AG20443 (cell line): ENCODE data around the gene KRTAP5-1.

ENCODE experiments used
- DNase-seq: peaks from one replicate; pipeline ENCODE4 v3.0.0; 2012; ENCODE audit warnings: low spot score, mixed read lengths

Gene KRTAP5-1

GRCh38 chr11:1571760-1572196, 13.3 kb downstream of the KRTAP5-1 start:
- DNase-seq = no peak

- no peak for DNase-seq
Observed at GRCh38 chr11:1570896-1571759, 14.0 kb downstream of the KRTAP5-1 start.

GRCh38 chr11:1570531-1570895, 14.6 kb downstream of the KRTAP5-1 start:
- DNase-seq = no peak

DNA sequence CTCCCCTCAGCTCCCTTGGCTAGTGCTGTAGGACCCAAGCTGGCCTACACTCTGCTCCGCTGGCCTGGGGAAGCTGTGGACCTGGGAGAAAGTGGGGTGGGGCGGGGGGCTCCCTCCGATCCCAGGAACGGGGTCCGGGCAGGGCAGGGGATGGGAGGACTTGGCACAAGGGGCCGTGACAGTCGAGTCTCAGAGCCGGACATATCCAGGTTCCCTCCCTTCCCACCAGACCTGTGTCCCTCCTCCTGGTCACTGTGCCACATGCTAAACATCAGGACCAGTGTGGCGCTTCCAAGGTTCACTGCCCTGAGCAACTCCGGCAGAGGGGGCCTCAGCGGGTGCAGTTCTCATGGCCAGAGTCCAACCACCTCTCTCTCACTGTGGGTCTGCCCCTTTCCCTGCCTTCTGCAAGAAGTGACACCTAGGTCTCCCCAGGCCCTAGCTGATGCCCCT, 15.1 kb downstream of the KRTAP5-1 start:
- DNase-seq = no peak

- no peak for DNase-seq
Observed at GRCh38 chr11:1569251-1569780, 15.8 kb downstream of the KRTAP5-1 start.

- DNase-seq = no peak
Observed at GRCh38 chr11:1568441-1568911, 16.6 kb downstream of the KRTAP5-1 start.

DNA sequence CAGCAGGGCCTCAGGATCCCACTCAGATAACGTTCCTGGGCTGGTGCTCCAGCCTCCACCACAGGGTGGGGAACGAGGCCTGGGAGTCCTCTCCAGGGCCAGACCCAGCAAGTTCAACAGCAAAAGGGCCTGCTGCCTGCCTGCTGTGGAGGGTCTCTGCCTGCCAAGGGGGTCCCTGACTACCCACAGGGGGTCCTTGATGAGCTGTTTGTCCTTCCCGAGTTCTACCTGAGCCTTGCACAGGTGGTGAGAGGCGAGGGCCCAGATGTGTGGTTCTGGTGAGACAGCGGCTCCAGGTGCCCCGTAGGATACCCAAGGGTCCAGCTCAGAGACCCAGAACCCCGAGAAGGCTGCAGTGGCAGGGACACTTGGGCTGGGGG, 17.4 kb downstream of the KRTAP5-1 start:
- no peak for DNase-seq

GRCh38 chr11:1567052-1567720, 17.9 kb downstream of the KRTAP5-1 start:
- no peak for DNase-seq

GRCh38 chr11:1566381-1567051, 18.6 kb downstream of the KRTAP5-1 start:
- DNase-seq = no peak

DNA sequence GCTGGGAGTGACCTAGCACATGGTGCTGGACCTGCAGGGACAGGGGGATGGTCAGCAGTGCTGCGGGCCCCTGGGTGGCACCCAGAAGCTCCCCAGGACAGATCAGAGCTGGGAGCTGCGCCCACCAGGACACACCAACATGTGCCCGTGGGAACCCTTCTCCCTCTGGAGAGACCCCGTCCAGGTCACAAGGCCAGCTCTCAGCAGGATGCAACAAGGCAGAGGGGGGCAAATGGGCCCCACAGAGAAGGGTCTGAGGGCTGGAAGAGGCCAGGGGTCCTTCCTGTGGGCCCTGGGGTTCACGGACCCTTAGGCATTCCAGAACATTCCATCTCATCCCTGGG, 19.2 kb downstream of the KRTAP5-1 start:
- no peak for DNase-seq

DNA sequence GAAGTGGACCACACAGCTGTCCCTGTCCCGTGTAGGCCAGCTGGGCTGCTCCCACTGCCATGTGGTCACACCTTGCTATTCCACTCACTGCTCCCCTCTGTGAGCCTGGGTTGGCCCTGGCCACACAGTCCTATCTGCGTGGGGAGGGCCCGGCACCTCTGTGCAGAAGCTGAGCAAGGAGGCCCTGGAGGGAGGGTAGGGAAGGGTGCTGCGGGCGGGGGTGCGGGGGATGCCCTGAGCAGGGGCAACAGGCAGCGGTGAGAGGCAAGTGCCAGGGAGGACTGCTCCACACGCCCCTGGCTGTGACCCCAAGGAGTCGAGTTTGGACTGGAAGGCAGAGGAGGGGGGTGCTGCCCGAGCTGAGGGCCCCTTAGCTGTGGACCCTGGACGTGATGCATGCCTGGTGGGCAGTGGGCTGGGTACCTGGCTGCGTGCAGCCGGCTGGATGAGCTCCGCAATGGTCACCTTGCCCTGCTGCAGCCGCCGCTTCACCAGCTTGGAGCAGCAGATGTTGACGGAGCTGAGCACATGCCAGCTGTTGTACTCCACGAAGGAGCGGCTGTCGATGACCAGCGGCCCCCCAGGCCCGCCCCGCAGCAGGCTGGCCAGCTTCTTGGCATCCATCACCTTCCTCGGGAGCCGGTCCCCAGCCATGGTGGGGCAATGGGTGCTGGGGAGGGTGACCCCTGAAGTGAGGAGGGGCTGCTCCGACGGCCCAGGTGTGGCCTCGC, 19.7 kb downstream of the KRTAP5-1 start:
- no peak for DNase-seq

DNA sequence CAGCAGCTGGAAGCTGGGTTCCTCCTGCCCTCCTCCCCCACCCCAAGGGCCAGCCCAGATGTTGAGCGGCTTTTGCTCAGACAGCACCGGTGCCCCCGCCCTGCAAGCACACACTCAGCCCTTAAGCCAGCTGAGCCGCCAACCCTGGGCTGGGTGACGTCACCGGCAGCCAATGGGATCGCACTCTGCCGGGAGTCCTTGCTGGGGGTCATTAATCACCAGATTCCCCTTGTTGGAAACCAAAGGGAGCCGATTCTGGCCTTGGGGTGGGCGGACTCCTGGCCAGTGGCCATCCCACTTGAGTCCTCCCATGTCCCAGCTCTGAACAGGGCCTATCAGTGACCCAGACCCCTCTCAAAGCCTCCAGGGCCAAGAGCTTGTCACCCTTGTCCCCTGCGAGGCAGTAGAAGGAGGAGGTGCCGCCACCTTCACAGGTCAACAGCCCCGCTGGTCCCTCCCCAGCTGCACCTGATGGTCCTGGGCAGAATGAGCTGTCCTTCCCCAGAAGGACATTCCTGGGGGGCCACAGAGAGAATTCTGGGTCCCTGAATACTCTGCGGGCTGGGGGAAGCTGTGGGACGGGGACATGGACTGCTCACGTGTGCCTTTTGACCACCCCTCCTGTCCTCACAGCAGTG, 20.4 kb downstream of the KRTAP5-1 start:
- peak; percentile 93 for DNase-seq

DNA sequence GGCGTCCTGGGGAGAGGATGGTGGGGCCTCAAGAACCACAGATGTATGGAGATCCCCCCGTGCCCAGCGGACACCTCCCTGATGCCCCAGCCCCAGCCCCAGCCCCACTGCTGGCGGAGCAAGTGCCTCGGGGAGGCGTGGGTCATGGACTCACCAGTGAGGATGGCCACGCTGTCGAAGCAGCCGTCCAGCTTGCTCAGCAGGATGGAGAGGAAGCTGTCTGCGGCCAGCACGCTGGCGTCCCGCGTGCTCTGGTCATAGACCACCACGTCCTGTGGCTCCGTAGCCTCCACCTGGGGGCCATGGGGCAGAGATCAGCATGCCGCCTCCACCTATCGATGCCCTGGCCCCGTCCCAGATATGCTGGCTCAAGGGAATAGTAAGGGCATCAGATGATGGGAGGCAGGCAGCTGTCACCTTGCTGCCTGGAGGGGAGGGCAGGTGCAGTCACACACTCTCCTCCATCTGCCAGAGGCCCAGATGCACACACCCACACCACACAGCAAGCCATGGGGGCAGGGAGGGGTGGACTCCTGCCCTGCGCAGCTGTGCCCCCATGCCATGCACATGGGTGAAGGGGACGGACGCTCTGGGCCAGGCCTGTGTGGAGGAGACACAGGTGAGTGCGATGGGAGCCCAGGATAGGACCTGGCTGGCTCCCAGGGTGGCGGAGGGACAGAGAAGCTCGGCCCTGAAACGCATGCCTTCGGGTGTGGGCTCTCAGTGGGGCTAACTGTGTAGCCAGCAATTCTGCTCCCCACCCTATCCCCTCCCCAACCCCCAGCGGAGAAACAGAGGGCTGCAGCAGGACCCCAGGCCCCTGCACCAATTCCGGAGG, 21.2 kb downstream of the KRTAP5-1 start:
- no peak for DNase-seq

- no peak for DNase-seq
Observed at GRCh38 chr11:1563149-1563638, 21.9 kb downstream of the KRTAP5-1 start.

DNA sequence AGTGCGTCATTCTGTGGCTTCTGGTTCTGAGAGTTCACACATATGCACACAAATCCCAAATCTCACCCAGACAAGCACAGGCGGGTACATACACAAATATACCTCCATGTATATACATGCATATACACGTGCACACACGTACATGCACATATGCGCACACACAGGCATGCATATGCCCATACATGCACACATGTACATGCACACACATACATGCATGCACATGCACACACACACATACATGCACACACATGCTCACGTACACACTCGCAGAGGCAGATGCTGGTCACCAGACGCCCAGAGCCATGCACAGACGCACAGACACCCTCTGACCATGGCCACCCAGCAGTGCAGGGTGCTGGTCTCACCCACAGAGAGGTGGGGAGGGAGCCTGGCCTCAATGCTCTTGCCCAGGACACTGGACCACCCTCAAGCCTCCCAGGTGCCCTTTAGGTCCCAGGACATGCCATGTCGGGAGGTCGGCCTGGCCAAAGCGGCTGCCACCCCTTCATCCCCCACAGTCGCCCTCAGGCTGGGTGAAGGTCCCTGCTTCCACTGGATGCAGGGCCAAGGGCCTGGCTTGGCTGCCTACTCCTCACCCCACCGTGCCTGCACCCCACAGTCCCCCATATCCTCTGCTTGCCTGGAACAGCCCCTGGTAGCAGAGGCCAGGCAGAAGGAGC, 22.5 kb downstream of the KRTAP5-1 start:
- no peak for DNase-seq

DNA sequence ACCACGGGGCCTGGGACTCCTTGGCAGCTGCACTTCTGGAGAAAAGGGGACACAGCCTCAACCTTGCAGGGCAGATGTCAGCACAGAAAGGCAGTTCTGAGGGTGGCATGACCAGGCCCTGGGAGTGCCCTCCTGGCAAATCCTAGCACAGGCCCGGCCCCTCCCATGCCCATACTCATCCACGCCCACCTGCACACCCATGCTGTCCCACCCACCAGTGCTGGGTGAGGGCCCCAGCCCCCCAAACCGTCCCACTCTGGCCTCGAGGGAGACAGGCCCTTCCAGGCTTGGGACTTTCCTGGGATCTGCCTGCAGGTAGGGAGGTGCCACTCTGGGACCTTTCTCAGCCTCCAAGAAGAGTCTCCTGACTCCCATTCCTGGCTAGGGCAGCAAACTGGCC, 23.1 kb downstream of the KRTAP5-1 start:
- no peak for DNase-seq

DNA sequence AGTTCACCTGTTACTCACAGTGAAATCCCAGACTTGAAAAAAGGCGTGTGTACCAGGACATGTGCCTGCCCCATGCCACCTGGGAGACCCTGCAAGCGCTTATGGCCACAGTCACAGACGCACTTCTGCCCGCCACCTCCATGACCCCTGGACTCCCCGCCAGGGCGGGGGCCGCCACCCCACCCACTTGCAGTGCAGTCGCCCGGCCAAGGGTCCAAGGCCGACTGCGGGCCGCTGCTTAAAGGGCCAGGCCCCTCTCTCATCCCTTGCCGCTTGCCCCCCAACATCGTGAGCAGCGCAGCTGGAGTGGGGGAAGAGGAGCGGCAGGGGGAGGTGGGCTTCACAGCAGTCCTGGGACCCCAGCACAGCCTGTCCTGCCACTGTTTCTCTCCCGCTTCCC, 23.8 kb downstream of the KRTAP5-1 start:
- DNase-seq = no peak

DNA sequence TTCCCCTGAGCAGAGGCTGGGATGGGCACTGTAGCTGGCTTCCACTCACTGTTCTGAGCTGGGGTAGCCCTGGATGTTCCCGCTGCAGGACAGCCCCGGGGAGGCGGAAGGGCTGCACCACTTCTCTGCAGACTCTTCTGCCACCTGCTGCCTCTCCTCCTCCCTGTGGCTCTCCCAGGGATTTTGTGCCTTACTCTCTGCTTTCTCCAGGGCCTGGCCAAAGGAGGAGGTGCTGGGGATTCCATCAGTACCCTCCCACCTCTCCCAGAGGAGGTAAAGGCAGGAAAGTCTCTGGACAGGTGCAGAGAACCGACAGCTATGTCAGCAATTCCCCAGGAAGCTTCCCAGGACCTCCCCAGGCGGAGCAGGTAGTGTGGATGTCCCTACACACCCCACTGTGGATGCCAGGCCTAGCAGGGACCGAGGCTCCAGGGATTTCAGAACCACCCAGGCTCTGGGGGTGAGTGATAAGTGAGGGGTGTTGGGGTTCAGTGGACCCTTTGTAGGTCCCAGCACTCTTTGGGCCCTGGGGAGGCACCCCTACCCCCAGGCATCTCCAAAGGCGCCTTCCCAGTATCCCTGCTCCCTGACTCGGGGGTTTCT, 24.3 kb downstream of the KRTAP5-1 start:
- no peak for DNase-seq

GRCh38 chr11:1560002-1560648, 25.0 kb downstream of the KRTAP5-1 start:
- DNase-seq = no peak
